Measurements from ENCODE around the gene LHFPL3.

- TF ChIP-seq EZH2 (IDR thresholded peaks at IDR 0.05; ENCODE audit: borderline replicate concordance, low read length), result no peak
- TF ChIP-seq, protein P1, sequence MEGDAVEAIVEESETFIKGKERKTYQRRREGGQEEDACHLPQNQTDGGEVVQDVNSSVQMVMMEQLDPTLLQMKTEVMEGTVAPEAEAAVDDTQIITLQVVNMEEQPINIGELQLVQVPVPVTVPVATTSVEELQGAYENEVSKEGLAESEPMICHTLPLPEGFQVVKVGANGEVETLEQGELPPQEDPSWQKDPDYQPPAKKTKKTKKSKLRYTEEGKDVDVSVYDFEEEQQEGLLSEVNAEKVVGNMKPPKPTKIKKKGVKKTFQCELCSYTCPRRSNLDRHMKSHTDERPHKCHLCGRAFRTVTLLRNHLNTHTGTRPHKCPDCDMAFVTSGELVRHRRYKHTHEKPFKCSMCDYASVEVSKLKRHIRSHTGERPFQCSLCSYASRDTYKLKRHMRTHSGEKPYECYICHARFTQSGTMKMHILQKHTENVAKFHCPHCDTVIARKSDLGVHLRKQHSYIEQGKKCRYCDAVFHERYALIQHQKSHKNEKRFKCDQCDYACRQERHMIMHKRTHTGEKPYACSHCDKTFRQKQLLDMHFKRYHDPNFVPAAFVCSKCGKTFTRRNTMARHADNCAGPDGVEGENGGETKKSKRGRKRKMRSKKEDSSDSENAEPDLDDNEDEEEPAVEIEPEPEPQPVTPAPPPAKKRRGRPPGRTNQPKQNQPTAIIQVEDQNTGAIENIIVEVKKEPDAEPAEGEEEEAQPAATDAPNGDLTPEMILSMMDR (IDR thresholded peaks at IDR 0.05; ENCODE audit: low read length), result no peak
These were observed 297.6 kb downstream of the LHFPL3 start for GRCh38 chr7:104625956-104626355.

All from OCI-LY1 (cell line).